GM19025 (cell line): ENCODE data around the gene GINS2.

ENCODE experiments used
- ATAC-seq: cut with Tn5 transposase; IDR thresholded peaks from one replicate; pipeline ENCODE4 v1.9.1; 2021; ENCODE audit warnings: mild to moderate bottlenecking, low read depth, moderate library complexity; ENCODE audit not compliant: unreplicated experiment

GINS2 gene

GRCh38 chr16:85716680-85717038, 27.9 kb upstream of the GINS2 start:
- ATAC-seq, result no peak

GRCh38 chr16:85716022-85716679, 27.4 kb upstream of the GINS2 start:
- ATAC-seq, result no peak

DNA sequence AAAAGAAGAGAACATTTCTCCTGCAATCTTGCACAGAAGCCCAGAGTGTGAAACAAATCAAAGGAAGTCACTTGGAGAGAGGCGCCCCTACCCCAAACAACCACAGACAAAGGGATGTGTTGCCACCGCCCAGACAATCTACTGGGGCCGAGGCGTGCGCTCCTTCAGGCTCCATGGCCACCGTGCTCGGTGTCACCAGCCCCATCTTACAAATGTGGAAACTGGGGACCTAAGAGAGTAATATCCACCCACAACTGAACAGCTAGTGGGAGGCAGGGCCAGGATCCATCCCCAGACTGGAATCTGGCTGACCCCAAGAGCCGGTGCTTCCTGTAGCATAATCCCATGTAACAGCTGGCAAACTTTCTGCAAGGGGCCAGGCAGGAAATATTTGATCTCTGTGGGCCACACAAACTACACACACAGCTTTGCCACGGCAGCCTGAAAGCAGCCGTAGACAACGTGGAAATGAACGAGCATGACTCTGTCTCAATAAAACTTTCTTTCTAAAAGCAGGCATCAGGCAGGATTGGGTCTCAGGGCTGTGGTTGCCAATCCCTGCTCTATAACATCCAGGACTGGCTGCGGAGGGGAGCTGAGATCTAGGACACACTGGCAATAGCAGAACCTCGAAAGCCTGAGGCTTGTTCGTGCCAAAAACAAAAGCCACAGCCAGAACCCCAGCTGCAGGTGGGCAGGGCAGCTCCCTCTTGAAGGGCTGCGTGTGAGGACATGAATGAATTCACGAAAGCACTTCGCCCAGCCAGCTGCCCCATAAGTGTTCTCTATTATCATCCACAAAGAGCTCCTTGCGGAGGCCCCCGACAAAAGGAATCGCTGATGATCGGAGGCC, 26.6 kb upstream of the GINS2 start:
- no peak for ATAC-seq

- no peak for ATAC-seq
These were observed 24.0 kb upstream of the GINS2 start for GRCh38 chr16:85712801-85713200.

DNA sequence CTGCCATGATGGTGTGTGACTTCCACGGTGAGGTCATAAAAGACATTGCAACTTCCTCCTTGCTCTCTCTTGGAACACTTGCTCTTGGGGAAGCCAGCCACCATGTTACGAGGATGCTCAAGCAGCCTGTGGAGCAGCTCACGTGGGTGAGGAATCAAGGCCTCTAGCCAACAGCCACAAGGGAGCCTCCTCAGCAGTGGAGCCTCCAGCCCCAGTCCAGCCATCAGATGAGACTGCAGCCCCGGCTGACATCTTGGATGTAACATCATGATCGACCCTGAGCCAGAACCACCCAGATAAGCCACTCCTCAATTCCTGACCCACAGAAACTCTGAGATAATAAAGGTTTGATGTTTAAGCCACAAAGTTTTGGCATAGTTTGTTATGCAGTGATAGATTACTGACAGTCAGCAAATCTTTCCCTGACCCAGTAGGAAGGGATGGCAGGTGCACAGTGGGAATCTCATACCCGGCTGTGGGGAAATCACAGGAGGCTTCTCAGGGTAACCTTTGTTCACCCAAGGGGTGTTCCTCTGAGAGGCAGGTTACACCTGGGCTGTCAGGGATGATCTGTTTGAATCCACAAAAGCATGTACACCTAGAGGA, 23.3 kb upstream of the GINS2 start:
- no peak for ATAC-seq

GRCh38 chr16:85710732-85711131, 22.0 kb upstream of the GINS2 start:
- ATAC-seq, result no peak

- no peak for ATAC-seq
These were observed 21.2 kb upstream of the GINS2 start for GRCh38 chr16:85709766-85710585.

GRCh38 chr16:85708338-85708737, 19.6 kb upstream of the GINS2 start:
- no peak for ATAC-seq

GRCh38 chr16:85707528-85708095, 18.9 kb upstream of the GINS2 start:
- no peak for ATAC-seq

- ATAC-seq, result no peak
These were observed 17.8 kb upstream of the GINS2 start for GRCh38 chr16:85706449-85707034.

GRCh38 chr16:85704900-85705846, 16.4 kb upstream of the GINS2 start:
- ATAC-seq, result no peak

GRCh38 chr16:85704011-85704410, 15.3 kb upstream of the GINS2 start:
- no peak for ATAC-seq

DNA sequence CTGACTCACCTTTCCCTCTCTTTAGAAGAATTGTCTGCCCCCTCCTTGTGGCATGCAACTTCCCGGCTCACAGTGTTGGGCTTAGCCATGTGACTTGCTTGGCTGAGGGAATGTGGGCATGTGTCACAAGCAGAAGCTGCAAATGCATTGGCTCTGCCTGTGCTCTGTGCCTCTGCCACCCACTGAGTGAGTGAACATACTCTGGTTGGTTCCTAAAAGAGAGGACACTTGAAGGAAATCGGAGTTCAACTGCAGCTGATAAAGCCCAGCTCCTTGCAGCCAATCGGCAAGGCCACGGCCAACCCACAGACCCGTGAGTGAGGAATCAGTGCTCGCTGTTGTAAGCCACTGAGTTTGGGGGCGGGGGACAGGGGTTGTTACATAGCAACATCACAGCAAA, 10.9 kb upstream of the GINS2 start:
- no peak for ATAC-seq

- no peak for ATAC-seq
These were observed 10.3 kb upstream of the GINS2 start for GRCh38 chr16:85698935-85699558.

- no peak for ATAC-seq
These were observed 9.7 kb upstream of the GINS2 start for GRCh38 chr16:85698459-85698891.

- ATAC-seq, result no peak
These were observed 8.7 kb upstream of the GINS2 start for GRCh38 chr16:85697431-85697830.

GRCh38 chr16:85696781-85697180, 8.0 kb upstream of the GINS2 start:
- no peak for ATAC-seq
